Aorta (tissue), 5 donors: ENCODE results near the gene DAPK3. TPM values are rescaled to one million over a fixed set of nuclear protein-coding genes. Genes with fewer than 3 reads are reported as not detected.
"Not testable (repeated sequence)": the region's sequence is repeated elsewhere in the genome, so short reads cannot be mapped to it uniquely, and the experiment has no call there.

Source experiments
- ATAC-seq: fragments of 200-7000 bp; cut with Tn5 transposase; one replicate; pipeline ENCODE4 v1.9.1; 2022; ENCODE audit warnings: moderate library complexity; ENCODE audit not compliant: low FRiP score
- DNase-seq, 2 donors: peaks; one replicate each; pipeline ENCODE4 v3.0.0-alpha.2; 2020
- H3K27ac ChIP-seq, 2 donors: one replicate each; pipeline ENCODE4 v1.5.1; 2013; ENCODE audit warnings: low read length in 2 of 2, mild to moderate bottlenecking in 2 of 2, moderate library complexity in 2 of 2, control low read depth in 1 of 2, inconsistent platforms in 1 of 2, low read depth in 1 of 2
- H3K27me3 ChIP-seq, 2 donors: one replicate each; pipeline ENCODE4 v1.6.1; 2013; ENCODE audit warnings: control low read depth in 1 of 2, low read length in 1 of 2, mild to moderate bottlenecking in 1 of 2, moderate library complexity in 1 of 2; ENCODE audit not compliant: insufficient read depth in 2 of 2, control insufficient read depth in 1 of 2
- H3K36me3 ChIP-seq, 2 donors: one replicate each; pipeline ENCODE4 v1.6.1; 2013; ENCODE audit warnings: control low read depth in 1 of 2, low read length in 1 of 2, mild to moderate bottlenecking in 1 of 2; ENCODE audit not compliant: insufficient read depth in 2 of 2, control insufficient read depth in 1 of 2
- H3K4me1 ChIP-seq, 2 donors: one replicate each; pipeline ENCODE4 v1.6.1; 2013; ENCODE audit warnings: low read length in 2 of 2, control low read depth in 1 of 2, mild to moderate bottlenecking in 1 of 2, moderate library complexity in 1 of 2; ENCODE audit not compliant: insufficient read depth in 2 of 2, control insufficient read depth in 1 of 2
- H3K4me3 ChIP-seq, 2 donors: one replicate each; pipeline ENCODE4 v1.5.1; 2013; ENCODE audit warnings: low read length in 2 of 2, control low read depth in 1 of 2, mild to moderate bottlenecking in 1 of 2
- H3K9me3 ChIP-seq: one replicate; pipeline ENCODE4 v1.6.1; 2013; ENCODE audit warnings: mild to moderate bottlenecking, low read length; ENCODE audit not compliant: control insufficient read depth
- WGBS, 2 donors: extraction: QIAGEN DNeasy Blood & Tissue Kit; methylation state at CpG; one replicate each; pipeline ENCODE4 v1.1.7; 2013; 5-methylcytosine and 5-hydroxymethylcytosine counted together
- intact Hi-C, 2 donors: fragments of 100-400 bp; cut with DNase I; formaldehyde crosslinking; loops; one replicate each; pipeline versions ENCODE4 v1.14.2 to v1.15.0; 2022
- polyA plus RNA-seq, 2 donors: library from polyadenylated mRNA; stranded (reverse); fragments of 200-250 nt; gene quantifications; one replicate each; pipeline ENCODE4 v1.2.3, GENCODE V29; 2013
- total RNA-seq, 2 donors: library from RNA; stranded (reverse); fragmentation: NEBNext Ultra II Directional; extraction: Animal tissue kit (Norgen Biotek cat#: 25700); gene quantifications; one replicate each; pipeline ENCODE4 v1.2.1, GENCODE V29; 2021
- donor health status: healthy with polysubstance abuse.
- donor health status: Bipolar disorder and iron deficiency.
- donor health status: DM: no; HTN: no; CAD: no.
- donor health status: DM: no; HTN: no; CAD: no.
- donor health status: DM: yes; HTN: yes; CAD: no.

Gene DAPK3
- total and polyA plus RNA-seq, 4 donors, result 78.0 to 197 (median 132) TPM

DNA sequence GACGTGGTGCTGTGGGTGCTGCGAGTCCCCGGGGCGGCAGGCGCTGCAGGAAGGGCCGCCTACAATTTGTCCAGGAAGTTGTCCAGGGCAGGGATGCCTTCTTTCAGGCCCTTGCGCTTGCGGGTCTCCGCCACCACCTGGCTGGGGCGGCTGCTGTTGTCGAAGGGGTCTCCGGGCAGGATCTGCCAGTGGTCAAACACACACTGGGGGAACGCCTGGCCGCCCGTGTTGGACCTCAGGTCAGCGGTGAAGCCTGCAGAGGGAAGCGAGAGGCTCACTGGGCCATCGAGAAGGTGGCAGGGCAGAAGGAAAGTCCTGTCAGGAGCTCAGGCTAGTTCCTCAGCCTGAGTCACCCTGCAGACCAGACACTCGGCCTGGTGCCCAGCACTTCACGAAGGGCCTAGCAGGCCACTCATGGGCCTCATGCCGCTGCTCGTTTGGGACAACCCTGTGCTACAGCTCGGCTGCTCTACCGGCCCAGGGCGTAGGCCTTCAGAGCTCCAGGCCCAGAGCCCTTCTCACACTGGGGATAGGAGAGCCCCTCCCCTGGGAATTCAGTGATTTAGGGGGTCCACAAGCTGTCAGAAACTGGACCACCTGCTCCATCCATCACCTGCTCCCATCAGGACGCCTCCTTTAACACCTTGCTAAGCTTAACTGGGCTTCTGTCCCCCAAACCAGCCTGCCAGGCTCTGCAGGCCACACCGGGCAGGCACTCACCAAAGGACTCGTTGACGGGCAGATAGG is 5.8 kb upstream of the DAPK3 start:
- H3K4me3 ChIP-seq, result no peak overlapping the region
- intact Hi-C loops, result no loop called here
- H3K36me3 ChIP-seq, result peaks cover 14 to 40% of the 10 kb centered on the region in 2 donors
- no peak overlapping the region for H3K27ac ChIP-seq
- DNase-seq, result no peak
- no peaks in the 10 kb centered on the region for H3K4me1 ChIP-seq
- ATAC-seq, result no peak
- H3K9me3 ChIP-seq, result no peaks in the 10 kb centered on the region
- WGBS, 2 donors, result 86 to 90% methylated on average over 29 of the region's 29 CpGs
- H3K27me3 ChIP-seq, result no peaks in the 10 kb centered on the region

- Histone ChIP-seq H3K27me3 (no peaks in the 10 kb centered on the region), H3K9me3 (no peaks in the 10 kb centered on the region), H3K36me3 (peaks cover 9 to 32% of the 10 kb centered on the region in 2 donors), H3K27ac (no peak overlapping the region), H3K4me1 (no peaks in the 10 kb centered on the region), H3K4me3 (no peak overlapping the region)
- ATAC-seq (no peak), DNase-seq (no peak)
- WGBS, 2 donors, result 81 to 84% methylated on average over 14 of the region's 14 CpGs
- intact Hi-C loops, result no loop called here
Observed at GRCh38 chr19:3975637-3976087, 4.8 kb upstream of the DAPK3 start.

- DNase-seq (no peak), ATAC-seq (no peak)
- no peaks in the 10 kb centered on the region for H3K9me3 ChIP-seq
- peaks cover 7 to 30% of the 10 kb centered on the region in 2 donors for H3K36me3 ChIP-seq
- H3K4me1 ChIP-seq, result no peaks in the 10 kb centered on the region
- H3K27me3 ChIP-seq, result no peaks in the 10 kb centered on the region
- intact Hi-C loops, result no loop called here
- no peak overlapping the region for H3K27ac ChIP-seq
- WGBS, 2 donors, result 83 to 84% methylated on average over 8 of the region's 8 CpGs
- H3K4me3 ChIP-seq, result no peak overlapping the region
Observed at GRCh38 chr19:3975144-3975543, 4.2 kb upstream of the DAPK3 start.

DNA sequence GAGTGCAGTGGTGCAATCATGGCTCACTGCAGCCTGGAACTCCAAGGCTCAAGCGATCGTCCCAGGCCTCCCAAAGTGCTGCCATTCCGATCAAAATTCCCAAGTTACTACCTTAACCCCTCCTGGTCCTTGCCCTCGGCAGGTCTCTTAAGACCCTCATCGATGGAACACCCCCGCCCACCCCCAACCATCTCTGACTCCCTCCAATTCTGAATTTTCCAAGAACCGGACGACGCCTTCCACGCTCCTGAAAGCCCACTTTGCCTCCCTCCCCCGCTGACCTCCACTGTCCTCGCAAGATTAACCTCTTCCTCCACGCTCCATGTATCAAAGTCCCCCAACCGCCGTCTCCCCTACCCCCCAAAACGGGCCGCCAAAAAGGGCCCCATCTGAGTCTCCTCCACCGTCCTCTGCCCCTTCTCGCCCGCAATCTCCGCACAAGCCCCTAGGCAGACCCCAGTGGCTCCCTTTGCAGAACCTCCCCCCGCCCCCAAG is 539 bp downstream of the DAPK3 start:
- Histone ChIP-seq H3K4me3 (peak overlapping the region; percentile 71 to 98), H3K27ac (peak overlapping the region; percentile 92 to 94), H3K36me3 (no peaks in the 10 kb centered on the region), H3K27me3 (no peaks in the 10 kb centered on the region), H3K9me3 (no peaks in the 10 kb centered on the region), H3K4me1 (no peaks in the 10 kb centered on the region)
- ATAC-seq, result no peak
- WGBS, 2 donors, result 1% methylated on average over 20 to 22 of the region's 22 CpGs
- no peak for DNase-seq
- intact Hi-C loops, result loop anchor here in 1 of 2 donors (5.0 kb wide), 1 partner anchor 208 kb away; the partner anchor contains the start of genes APBA3 and MRPL54

DNA sequence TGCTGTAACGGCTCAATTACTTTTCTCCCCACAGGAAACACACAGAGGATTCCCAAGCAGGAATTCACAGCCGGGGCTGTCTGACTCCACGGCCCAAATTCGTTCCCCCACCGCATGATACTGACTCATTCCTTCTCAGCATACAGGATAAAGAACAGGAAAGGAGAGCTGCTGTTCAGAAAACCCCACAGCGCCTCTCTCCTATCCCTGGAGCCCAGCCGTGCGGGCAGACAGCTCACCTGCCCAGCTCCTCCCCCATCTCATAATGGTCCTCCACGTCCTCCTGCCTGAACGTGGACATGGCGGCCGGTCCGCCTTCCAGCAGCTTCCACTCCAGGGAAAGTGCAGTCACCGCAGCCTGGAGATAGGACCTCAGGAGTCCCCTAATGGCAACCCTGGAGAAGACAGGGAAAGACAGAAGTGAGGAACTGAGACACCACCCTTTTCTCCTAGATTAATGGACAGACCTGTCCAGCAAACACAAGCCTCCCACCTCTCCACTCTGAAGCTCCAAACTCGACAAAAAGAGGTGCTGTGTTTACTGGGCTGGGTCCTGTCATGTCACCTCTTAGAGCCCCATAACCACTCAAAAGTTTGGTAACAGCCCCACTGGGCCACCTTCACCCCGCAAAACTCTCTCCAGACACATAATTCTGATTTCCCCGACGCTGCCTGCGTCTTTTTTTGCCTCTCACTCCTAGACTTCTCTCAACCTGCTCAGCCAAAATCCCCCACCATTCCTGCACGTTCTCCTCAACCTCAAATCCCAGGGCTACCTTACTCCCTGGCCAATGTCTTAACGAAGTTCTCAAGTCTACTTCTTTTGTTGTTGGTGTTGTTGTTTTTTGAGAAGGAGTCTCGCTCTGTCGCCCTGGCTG is 1.2 kb downstream of the DAPK3 start:
- intact Hi-C loops, result loop anchor here in 1 of 2 donors (2.0 to 5.0 kb wide), 2 partner anchors 37 to 207 kb away; partner anchors contain the start of genes APBA3, MRPL54 and PIAS4
- Histone ChIP-seq H3K27ac (peak overlapping the region; percentile 92 to 94), H3K4me1 (no peaks in the 10 kb centered on the region), H3K36me3 (peaks cover 0 to under 1% of the 10 kb centered on the region in 2 donors), H3K4me3 (peak overlapping the region; percentile 71 to 98), H3K27me3 (no peaks in the 10 kb centered on the region), H3K9me3 (no peaks in the 10 kb centered on the region)
- WGBS, 2 donors, result 4% methylated on average over 23 of the region's 23 CpGs
- ATAC-seq (no peak), DNase-seq (peak in 1 of 2 donors; percentile 75)

DNA sequence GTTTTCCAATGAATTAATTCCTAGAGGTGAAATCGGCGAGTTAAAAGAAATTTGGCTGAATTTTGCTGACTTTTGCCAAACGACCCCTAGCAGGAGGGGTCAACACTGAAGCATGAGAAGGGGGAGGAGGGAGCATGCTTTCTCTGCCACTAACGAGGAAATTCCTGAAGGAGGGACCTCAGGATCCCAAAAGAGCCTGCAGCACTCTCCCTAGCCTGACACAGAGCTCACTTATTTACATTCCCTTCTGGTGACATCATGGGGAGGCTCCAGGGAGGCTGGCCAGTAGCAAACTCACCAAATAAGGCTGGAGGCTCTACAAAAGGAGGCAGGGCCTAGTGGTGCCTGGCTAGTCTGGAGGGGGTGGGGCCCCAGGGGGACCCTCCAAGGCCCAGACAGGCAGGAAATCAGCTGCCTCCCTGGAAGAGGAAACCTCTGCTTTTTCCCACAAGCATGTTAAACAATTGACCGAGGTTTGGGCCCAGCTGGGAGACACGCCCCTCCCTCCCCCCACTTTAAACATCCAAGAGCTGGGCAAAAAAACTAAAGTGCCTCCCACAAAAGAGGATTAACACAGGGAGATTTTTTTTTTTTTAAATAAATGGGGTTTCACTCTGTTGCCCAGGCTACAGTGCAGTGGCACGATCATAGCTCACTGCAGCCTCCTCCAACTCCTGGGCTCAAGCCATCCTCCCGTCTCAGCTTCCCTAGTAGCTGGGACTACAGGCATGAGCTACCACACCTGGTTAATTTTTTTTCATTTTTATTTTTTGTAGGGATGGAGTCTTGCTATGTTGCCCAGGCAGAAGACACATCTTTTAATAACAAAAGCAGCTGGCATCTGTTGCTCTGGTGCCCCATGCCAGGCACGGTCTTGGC is 2.1 kb downstream of the DAPK3 start:
- WGBS, 2 donors, result 2 to 4% methylated on average over 9 of the region's 9 CpGs
- DNase-seq, result peak; percentile 93 to 94
- ATAC-seq, result peak; percentile 92
- no peak overlapping the region for H3K4me3 ChIP-seq
- intact Hi-C loops, result loop anchor here in 1 of 2 donors (2.0 kb wide), 1 partner anchor 38 kb away; the partner anchor contains the start of gene PIAS4
- peak overlapping the region; percentile 92 to 94 for H3K27ac ChIP-seq
- no peaks in the 10 kb centered on the region for H3K9me3 ChIP-seq
- H3K36me3 ChIP-seq, result peaks cover 0 to 6% of the 10 kb centered on the region in 2 donors
- no peaks in the 10 kb centered on the region for H3K27me3 ChIP-seq
- no peaks in the 10 kb centered on the region for H3K4me1 ChIP-seq

- H3K4me3 ChIP-seq, H3K9me3 ChIP-seq, H3K27me3 ChIP-seq, H3K4me1 ChIP-seq, DNase-seq, ATAC-seq: not testable (repeated sequence)
- WGBS, 2 donors, result 76 to 78% methylated on average over 12 of the region's 12 CpGs
- peak overlapping the region; percentile 64 to 90 for H3K27ac ChIP-seq
- intact Hi-C loops, result loop anchor here in 1 of 2 donors (2.0 kb wide), 1 partner anchor 39 kb away; the partner anchor contains the start of gene PIAS4
- peaks cover 0 to 14% of the 10 kb centered on the region in 2 donors for H3K36me3 ChIP-seq
Observed at GRCh38 chr19:3967983-3968382, 2.9 kb downstream of the DAPK3 start.
